Thyroid gland (tissue), 4 donors: ENCODE data around the gene IGFBP2. TPM values are rescaled to one million over a fixed set of nuclear protein-coding genes. Genes with fewer than 3 reads are reported as not detected.

Experiments
- DNase-seq, 2 donors: peaks; one replicate each; pipeline ENCODE4 v3.0.0-alpha.2; 2019
- H3K27ac ChIP-seq, 3 donors: fragments of 200-600 bp; sonication (generic); 1 replicate in 2 of 3; 2 replicates in 1 of 3; pipeline ENCODE4 v1.5.1; 2016 to 2019; ENCODE audit warnings: mild to moderate bottlenecking in 1 of 3, moderate library complexity in 1 of 3
- H3K27me3 ChIP-seq: fragments of 200-600 bp; sonication (generic); one replicate; pipeline ENCODE4 v1.5.1; 2019
- H3K36me3 ChIP-seq, 2 donors: fragments of 200-600 bp; sonication (generic); one replicate each; pipeline ENCODE4 v1.5.1; 2016 to 2019
- H3K4me1 ChIP-seq, 2 donors: fragments of 200-600 bp; sonication (generic); one replicate each; pipeline ENCODE4 v1.5.1; 2017 to 2019
- H3K4me3 ChIP-seq, 3 donors: fragments of 200-600 bp; sonication (generic); replicated peaks in 1 of 3; 1 replicate in 2 of 3; 2 replicates in 1 of 3; pipeline ENCODE4 v1.5.1; 2016; ENCODE audit warnings: mild to moderate bottlenecking in 1 of 3
- H3K9me3 ChIP-seq: fragments of 200-600 bp; sonication (generic); one replicate; pipeline ENCODE4 v1.5.1; 2017
- CTCF ChIP-seq, 6 experiments: fragments of 200-600 bp in 3 of 6; fragments of 450-650 bp in 3 of 6; sonication (generic) in 3 of 6; IDR thresholded peaks; one replicate each; pipeline ENCODE4 v1.5.1; 2016 to 2019; ENCODE audit warnings: antibody characterized with exemption in 6 of 6, mild to moderate bottlenecking in 2 of 6, inconsistent platforms in 1 of 6, moderate library complexity in 1 of 6
- POLR2A ChIP-seq, 2 donors: fragments of 450-650 bp; IDR thresholded peaks; one replicate each; pipeline ENCODE4 v1.6.1; 2017; ENCODE audit warnings: antibody characterized with exemption in 2 of 2, mild to moderate bottlenecking in 2 of 2, moderate library complexity in 1 of 2
- WGBS, 2 donors: methylation state at CpG; one replicate each; pipeline ENCODE4 v1.1.5; 2017; 5-methylcytosine and 5-hydroxymethylcytosine counted together
- intact Hi-C: fragments of 100-400 bp; cut with DNase I; formaldehyde crosslinking; loops from one replicate; pipeline ENCODE4 v1.15.1; 2023
- total RNA-seq, 4 donors: library from RNA; depleted of rRNA; stranded (reverse); fragments of >200 nt; gene quantifications; one replicate each; pipeline ENCODE4 v1.2.3, GENCODE V29; 2016

IGFBP2 gene
- total RNA-seq, 4 donors from 2014 or later, result 26.5 to 45.0 (median 40.0) TPM

GRCh38 chr2:216680951-216681629 is 47.9 kb downstream of the IGFBP2 start:
- Histone ChIP-seq H3K27ac (peak overlapping the region in 2 of 3 donors; percentile 28 to 42), H3K4me1 (peaks cover 4 to 32% of the 10 kb centered on the region in 2 donors), H3K36me3 (peaks cover 46 to 77% of the 10 kb centered on the region in 2 donors), H3K4me3 (no peak overlapping the region), H3K9me3 (no peaks in the 10 kb centered on the region), H3K27me3 (no peaks in the 10 kb centered on the region)
- intact Hi-C loops, result loop anchor here (5.0 kb wide), 1 partner anchor 1031 kb away; no protein-coding TSS in a partner anchor
- no peak for DNase-seq
- WGBS, 2 donors, result 84 to 87% methylated on average over 10 of the region's 10 CpGs
- TF ChIP-seq CTCF (IDR thresholded peaks at IDR 0.05) (no peak), POLR2A (IDR thresholded peaks at IDR 0.05) (no peak)

DNA sequence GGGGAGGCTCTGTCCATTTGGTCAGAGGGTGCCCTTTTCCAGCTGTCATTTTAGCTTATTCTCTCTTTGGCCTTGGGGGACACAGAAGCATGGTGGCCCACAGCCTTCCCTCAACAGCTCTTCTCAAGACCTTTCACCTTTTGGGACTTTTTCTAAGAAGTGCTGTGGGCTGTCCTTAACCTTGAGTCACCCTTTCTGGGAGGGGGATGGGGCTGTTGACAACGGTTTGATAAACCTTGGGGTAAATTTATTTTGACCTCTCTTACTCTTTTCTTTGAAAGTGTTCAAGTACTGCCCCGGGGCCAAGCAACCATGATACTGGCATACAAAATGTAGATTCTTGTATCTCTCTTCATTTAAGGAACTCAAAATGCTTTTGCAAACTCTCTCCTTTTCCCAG is 48.5 kb downstream of the IGFBP2 start:
- Histone ChIP-seq H3K4me3 (no peak overlapping the region), H3K27ac (peak overlapping the region in 2 of 3 donors; percentile 28 to 42), H3K36me3 (peaks cover 42 to 75% of the 10 kb centered on the region in 2 donors), H3K27me3 (no peaks in the 10 kb centered on the region), H3K4me1 (peaks cover 4 to 32% of the 10 kb centered on the region in 2 donors), H3K9me3 (no peaks in the 10 kb centered on the region)
- 49 to 60% methylated on average over 2 of the region's 2 CpGs for WGBS, 2 donors
- no peak for DNase-seq
- no peak for TF ChIP-seq CTCF (IDR thresholded peaks at IDR 0.05)
- TF ChIP-seq POLR2A (IDR thresholded peaks at IDR 0.05), result no peak
- intact Hi-C loops, result loop anchor here (5.0 kb wide), 1 partner anchor 1031 kb away; no protein-coding TSS in a partner anchor

DNA sequence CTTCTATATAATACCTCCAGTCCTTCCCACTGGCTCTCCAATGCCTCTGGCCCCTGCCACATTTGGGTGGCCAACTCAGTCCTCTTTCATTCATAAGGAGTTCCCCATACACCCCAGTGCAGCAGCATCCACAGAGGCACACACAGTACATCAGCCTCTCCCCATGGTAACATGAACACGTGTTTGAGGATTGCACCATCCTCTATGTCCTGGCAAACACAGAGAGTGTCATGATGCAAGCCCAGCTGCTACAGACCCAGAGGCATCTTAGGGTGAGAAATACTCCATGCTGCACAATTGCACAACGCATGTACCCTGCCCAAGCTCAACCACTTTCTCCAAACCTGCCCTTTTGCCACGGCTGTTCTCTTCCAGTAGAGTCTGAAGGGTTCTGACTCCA is 50.6 kb downstream of the IGFBP2 start:
- intact Hi-C loops, result loop anchor here (5.0 kb wide), 1 partner anchor 1028 kb away; no protein-coding TSS in a partner anchor
- Histone ChIP-seq H3K27ac (peak overlapping the region in 1 of 3 donors; percentile 42), H3K9me3 (no peaks in the 10 kb centered on the region), H3K4me1 (peaks cover 4 to 43% of the 10 kb centered on the region in 2 donors), H3K27me3 (no peaks in the 10 kb centered on the region), H3K36me3 (peaks cover 27 to 62% of the 10 kb centered on the region in 2 donors), H3K4me3 (no peak overlapping the region)
- WGBS, 2 donors, result 69 to 73% methylated on average over 3 of the region's 3 CpGs
- TF ChIP-seq CTCF (IDR thresholded peaks at IDR 0.05) (no peak), POLR2A (IDR thresholded peaks at IDR 0.05) (no peak)
- DNase-seq, result no peak

- no peak overlapping the region for H3K4me3 ChIP-seq
- TF ChIP-seq POLR2A (IDR thresholded peaks at IDR 0.05) (no peak), CTCF (IDR thresholded peaks at IDR 0.05) (no peak)
- 85 to 91% methylated on average over 5 of the region's 5 CpGs for WGBS, 2 donors
- no peaks in the 10 kb centered on the region for H3K27me3 ChIP-seq
- H3K36me3 ChIP-seq, result peaks cover 25 to 54% of the 10 kb centered on the region in 2 donors
- DNase-seq, result no peak
- intact Hi-C loops, result no loop called here
- H3K27ac ChIP-seq, result no peak overlapping the region
- H3K4me1 ChIP-seq, result peaks cover 18 to 59% of the 10 kb centered on the region in 2 donors
- no peaks in the 10 kb centered on the region for H3K9me3 ChIP-seq
Measured at GRCh38 chr2:216685327-216685875, 52.2 kb downstream of the IGFBP2 start.

- H3K4me1 ChIP-seq, result peaks cover 25 to 68% of the 10 kb centered on the region in 2 donors
- H3K27me3 ChIP-seq, result no peaks in the 10 kb centered on the region
- DNase-seq, result no peak
- intact Hi-C loops, result no loop called here
- no peaks in the 10 kb centered on the region for H3K9me3 ChIP-seq
- WGBS, 2 donors, result 83 to 91% methylated on average over 5 of the region's 5 CpGs
- TF ChIP-seq POLR2A (IDR thresholded peaks at IDR 0.05) (no peak), CTCF (IDR thresholded peaks at IDR 0.05) (no peak)
- no peak overlapping the region for H3K4me3 ChIP-seq
- H3K27ac ChIP-seq, result no peak overlapping the region
- peaks cover 17 to 45% of the 10 kb centered on the region in 2 donors for H3K36me3 ChIP-seq
Measured at GRCh38 chr2:216687111-216687510, 53.9 kb downstream of the IGFBP2 start.
